Measurements from ENCODE around the gene PTCH2. TPM values are rescaled to one million over a fixed set of nuclear protein-coding genes. Genes with fewer than 3 reads are reported as not detected.

The PTCH2 gene
- total and polyA plus RNA-seq, 2 of the 13 experiments (the other 11 are each of a cell fraction or from before 2014, with no cell fraction given): 0.60 to 1.5 TPM

- TF ChIP-seq KIAA2018 (CRISPR knock-in tag; IDR thresholded peaks at IDR 0.05; ENCODE audit: borderline replicate concordance): no peak
- TF ChIP-seq GZF1 (CRISPR knock-in tag; IDR thresholded peaks at IDR 0.05): no peak
- TF ChIP-seq, protein P1, sequence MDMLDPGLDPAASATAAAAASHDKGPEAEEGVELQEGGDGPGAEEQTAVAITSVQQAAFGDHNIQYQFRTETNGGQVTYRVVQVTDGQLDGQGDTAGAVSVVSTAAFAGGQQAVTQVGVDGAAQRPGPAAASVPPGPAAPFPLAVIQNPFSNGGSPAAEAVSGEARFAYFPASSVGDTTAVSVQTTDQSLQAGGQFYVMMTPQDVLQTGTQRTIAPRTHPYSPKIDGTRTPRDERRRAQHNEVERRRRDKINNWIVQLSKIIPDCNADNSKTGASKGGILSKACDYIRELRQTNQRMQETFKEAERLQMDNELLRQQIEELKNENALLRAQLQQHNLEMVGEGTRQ (IDR thresholded peaks at IDR 0.05; ENCODE audit: low read depth, low read length): no peak
- TF ChIP-seq, protein P1 (CRISPR knock-in tag; IDR thresholded peaks at IDR 0.05; ENCODE audit: borderline replicate concordance): no peak
- TF ChIP-seq KDM4B (CRISPR knock-in tag; IDR thresholded peaks at IDR 0.05): no peak; the same call in 1 of the 2 replicates
- TF ChIP-seq, protein P2, sequence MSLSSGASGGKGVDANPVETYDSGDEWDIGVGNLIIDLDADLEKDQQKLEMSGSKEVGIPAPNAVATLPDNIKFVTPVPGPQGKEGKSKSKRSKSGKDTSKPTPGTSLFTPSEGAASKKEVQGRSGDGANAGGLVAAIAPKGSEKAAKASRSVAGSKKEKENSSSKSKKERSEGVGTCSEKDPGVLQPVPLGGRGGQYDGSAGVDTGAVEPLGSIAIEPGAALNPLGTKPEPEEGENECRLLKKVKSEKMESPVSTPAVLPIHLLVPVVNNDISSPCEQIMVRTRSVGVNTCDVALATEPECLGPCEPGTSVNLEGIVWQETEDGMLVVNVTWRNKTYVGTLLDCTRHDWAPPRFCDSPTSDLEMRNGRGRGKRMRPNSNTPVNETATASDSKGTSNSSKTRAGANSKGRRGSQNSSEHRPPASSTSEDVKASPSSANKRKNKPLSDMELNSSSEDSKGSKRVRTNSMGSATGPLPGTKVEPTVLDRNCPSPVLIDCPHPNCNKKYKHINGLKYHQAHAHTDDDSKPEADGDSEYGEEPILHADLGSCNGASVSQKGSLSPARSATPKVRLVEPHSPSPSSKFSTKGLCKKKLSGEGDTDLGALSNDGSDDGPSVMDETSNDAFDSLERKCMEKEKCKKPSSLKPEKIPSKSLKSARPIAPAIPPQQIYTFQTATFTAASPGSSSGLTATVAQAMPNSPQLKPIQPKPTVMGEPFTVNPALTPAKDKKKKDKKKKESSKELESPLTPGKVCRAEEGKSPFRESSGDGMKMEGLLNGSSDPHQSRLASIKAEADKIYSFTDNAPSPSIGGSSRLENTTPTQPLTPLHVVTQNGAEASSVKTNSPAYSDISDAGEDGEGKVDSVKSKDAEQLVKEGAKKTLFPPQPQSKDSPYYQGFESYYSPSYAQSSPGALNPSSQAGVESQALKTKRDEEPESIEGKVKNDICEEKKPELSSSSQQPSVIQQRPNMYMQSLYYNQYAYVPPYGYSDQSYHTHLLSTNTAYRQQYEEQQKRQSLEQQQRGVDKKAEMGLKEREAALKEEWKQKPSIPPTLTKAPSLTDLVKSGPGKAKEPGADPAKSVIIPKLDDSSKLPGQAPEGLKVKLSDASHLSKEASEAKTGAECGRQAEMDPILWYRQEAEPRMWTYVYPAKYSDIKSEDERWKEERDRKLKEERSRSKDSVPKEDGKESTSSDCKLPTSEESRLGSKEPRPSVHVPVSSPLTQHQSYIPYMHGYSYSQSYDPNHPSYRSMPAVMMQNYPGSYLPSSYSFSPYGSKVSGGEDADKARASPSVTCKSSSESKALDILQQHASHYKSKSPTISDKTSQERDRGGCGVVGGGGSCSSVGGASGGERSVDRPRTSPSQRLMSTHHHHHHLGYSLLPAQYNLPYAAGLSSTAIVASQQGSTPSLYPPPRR (CRISPR knock-in tag; IDR thresholded peaks at IDR 0.05; ENCODE audit: borderline replicate concordance): no peak
- TF ChIP-seq YEATS2 (CRISPR knock-in tag; IDR thresholded peaks at IDR 0.05; ENCODE audit: borderline replicate concordance): no peak
- no peak for TF ChIP-seq ZNF33B (CRISPR knock-in tag; IDR thresholded peaks at IDR 0.05)
Measured at GRCh38 chr1:44808063-44808937, 34.8 kb downstream of the PTCH2 start, which contains the start of gene BTBD19 (continued).

All from HepG2 (cell line).